Stimulated activated CD8-positive, alpha-beta memory T cell treated with anti-CD3 and anti-CD28 coated beads, Interleukin-2, amount 100 ng/mL, for 48 hours (primary cell): ENCODE results near the gene LSP1.
"Not testable (repeated sequence)": the region's sequence is repeated elsewhere in the genome, so short reads cannot be mapped to it uniquely, and the experiment has no call there.

Experiments used
- DNase-seq, 2 donors: peaks; one replicate each; pipeline ENCODE4 v3.0.0-alpha.2; 2020; ENCODE audit warnings: low read depth in 2 of 2

The LSP1 gene

GRCh38 chr11:1875093-1875850, 22.4 kb downstream of the LSP1 start:
- no peak for DNase-seq

- DNase-seq, result not testable (repeated sequence)
These were observed 23.0 kb downstream of the LSP1 start for GRCh38 chr11:1875851-1876301.

- DNase-seq, result no peak
These were observed 23.6 kb downstream of the LSP1 start for GRCh38 chr11:1876361-1877063.

- DNase-seq, result no peak
These were observed 24.6 kb downstream of the LSP1 start for GRCh38 chr11:1877211-1878136.

GRCh38 chr11:1878137-1879031, 25.5 kb downstream of the LSP1 start:
- no peak for DNase-seq

GRCh38 chr11:1879342-1879940, 26.6 kb downstream of the LSP1 start:
- no peak for DNase-seq

GRCh38 chr11:1879941-1880720, 27.2 kb downstream of the LSP1 start:
- DNase-seq, result no peak

GRCh38 chr11:1880746-1881441, 28.0 kb downstream of the LSP1 start:
- DNase-seq, result no peak

GRCh38 chr11:1881442-1882264, 28.8 kb downstream of the LSP1 start:
- DNase-seq, result no peak

- peak; percentile 71 to 76 for DNase-seq
These were observed 29.7 kb downstream of the LSP1 start for GRCh38 chr11:1882265-1883238.

GRCh38 chr11:1883346-1884302, 30.7 kb downstream of the LSP1 start:
- no peak for DNase-seq

GRCh38 chr11:1884303-1884700, 31.4 kb downstream of the LSP1 start:
- no peak for DNase-seq

GRCh38 chr11:1886551-1886950, 33.7 kb downstream of the LSP1 start:
- DNase-seq, result not testable (repeated sequence)

- DNase-seq, result no peak
These were observed 34.8 kb downstream of the LSP1 start for GRCh38 chr11:1887451-1888346.

GRCh38 chr11:1888347-1888753, 35.5 kb downstream of the LSP1 start:
- no peak for DNase-seq
